NCI-H187 treated with DMSO at 0.1 percent for 48 hours (cell line): ENCODE results near the gene NFATC3.
"Not testable (repeated sequence)": the region's sequence is repeated elsewhere in the genome, so short reads cannot be mapped to it uniquely, and the experiment has no call there.

Experiments used
- DNase-seq: peaks from one replicate; lab custom pipeline; 2025; lab: John Stamatoyannopoulos, UW

Gene NFATC3

DNA sequence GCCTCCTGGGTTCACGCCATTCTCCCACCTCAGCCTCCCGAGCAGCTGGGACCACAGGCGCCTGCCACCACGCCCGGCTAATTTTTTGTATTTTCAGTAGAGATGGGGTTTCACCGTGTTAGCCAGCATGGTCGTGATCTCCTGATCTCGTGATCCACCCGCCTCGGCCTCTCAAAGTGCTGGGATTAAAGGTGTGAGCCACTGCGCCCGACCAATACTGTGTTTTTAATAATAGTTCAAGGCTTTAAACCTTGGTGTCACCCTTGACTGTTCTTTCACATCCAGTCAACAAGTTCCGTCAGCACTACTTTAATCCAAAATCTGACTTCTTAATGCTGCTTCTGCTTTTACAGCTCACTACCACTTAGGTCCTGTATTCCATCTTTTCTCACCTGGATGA is 33.8 kb downstream of the NFATC3 start:
- not testable (repeated sequence) for DNase-seq

DNA sequence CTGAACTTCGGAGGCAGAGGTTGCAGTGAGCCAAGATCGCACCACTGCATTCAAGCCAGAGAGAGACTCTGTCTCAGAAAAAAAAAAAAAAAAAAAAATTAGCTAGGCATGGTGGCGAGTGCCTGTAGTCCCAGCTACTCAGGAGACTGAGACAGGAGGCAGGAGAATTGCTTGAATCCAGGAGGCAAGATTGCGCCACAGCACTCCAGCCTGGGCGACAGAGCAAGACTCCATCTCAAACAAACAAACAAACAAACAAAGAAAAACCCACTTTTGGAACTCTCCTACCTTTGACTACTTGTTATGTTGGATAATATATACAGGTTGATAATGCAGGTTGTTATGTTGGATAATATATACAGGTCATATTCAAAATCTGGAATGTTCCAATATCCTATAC is 35.3 kb downstream of the NFATC3 start:
- DNase-seq = not testable (repeated sequence)

DNA sequence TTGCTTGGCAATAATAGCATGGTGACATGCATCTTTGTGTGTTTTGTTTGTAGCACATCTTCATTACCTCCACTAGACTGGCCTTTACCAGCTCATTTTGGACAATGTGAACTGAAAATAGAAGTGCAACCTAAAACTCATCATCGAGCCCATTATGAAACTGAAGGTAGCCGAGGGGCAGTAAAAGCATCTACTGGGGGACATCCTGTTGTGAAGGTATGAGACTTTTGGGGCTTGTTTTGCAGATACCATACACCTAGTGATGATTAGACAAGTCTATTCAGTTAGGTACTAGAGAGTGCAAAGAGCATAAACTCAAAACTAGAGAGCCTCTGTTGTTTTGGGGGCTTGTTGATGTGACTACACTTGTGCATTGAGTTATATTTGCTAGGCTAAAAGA is 41.2 kb downstream of the NFATC3 start:
- no peak for DNase-seq

DNA sequence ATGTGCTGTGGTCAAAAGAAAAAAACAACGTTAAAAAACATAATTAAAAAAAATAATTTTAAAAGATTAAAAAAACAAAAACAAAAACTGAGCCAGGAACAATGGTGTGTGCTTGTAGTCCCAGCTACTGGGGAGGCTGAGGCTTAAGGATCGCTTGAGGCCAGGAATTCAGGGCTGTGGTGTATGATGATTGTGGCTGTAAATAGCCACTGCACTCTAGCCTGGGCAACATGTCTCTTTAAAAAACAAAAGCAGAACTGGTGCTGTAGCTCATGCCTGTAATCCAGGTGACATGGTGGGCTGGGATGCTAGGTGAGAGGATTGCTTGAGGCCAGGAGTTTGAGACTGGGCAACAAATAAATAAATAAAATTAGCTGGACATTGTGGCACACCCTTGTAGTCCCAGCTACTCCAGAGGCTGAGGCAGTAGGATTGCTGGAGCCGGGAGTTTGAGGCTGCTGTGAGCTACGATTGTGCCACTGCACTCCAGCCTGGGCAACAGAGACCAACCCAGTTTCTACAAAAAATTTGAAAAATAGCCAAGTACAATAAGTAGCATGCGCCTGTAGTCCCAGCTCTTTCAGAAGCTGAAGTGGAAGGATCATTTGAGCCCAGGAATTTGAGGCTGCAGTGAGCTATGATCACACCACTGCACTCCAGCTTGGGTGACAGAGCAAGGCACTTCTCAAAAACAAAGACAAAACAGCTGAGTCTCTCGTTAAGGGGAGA is 43.6 kb downstream of the NFATC3 start:
- DNase-seq = no peak

DNA sequence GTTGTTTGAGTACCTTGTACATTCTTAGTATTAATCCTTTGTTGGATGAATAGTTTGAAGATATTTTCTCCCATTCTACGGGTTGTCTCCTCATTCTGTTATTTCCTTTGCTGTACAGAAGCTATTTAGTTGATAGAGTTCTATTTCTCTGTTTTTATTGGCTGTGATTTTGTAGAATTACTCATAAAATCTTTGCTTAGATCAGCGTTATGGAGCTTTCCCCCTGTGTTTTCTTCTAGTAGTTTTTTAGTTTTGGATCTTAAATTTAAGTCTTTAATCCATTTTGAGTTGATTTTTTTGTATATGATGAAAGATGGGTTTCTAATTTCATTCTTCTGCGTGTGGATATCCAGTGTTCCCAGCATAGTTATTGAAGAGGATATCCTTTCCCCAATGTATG is 45.4 kb downstream of the NFATC3 start:
- no peak for DNase-seq

DNA sequence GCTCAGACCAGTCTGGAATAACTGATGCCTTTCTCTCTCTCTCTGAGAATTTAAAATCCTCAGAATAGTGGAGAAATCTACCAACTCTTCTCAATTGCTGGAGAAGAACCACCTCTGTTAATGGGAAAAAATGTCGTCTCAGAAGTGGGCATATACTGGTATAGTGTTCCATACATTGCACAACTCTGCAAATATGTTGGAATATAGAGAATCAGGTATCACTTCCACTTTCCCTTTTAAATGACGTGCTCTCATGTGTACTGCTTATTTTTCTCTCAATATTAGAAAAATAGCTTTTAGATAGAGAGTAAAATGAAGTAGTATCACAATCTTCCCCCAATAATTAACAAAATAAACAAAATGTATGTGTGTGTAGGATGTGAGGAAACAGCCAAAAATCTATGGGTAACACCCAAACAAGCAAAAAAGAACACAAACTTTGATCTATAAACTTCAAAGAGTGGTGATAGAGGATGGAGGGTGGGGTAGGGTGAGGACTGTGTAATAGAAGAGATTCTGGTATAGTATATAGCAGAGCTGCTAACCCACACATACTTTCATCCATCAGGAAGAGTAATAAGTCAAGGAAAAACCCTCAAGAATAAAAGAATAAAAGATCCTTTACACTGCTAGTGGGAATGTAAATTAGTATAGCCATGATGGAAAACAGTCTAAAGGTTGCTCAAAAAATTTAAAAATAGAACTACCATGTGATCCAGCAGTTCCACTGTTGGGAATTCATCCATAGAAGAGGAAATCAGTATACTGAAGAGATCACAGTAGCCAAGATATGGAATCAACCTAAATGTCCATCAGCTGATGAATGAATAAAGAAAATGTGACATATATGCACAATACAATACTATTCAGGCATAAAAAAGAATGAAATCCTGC is 46.9 kb downstream of the NFATC3 start:
- DNase-seq = no peak

DNA sequence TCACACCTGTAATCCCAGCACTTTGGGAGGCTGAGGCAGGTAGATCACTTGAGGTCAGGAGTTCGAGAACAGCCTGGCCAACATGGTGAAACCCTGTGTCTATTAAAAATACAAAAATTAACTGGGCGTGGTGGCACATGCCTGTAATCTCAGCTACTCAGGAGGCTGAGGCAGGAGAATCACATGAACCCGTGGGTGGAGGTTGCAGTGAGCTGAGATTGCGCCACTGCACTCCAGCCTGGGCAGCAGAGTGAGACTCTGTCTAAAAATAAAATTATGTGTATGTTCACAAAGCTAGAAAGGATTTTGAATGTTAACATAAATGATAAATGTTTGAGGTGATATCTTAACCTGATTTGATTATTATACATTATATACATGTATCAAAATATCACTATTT is 47.8 kb downstream of the NFATC3 start:
- not testable (repeated sequence) for DNase-seq

DNA sequence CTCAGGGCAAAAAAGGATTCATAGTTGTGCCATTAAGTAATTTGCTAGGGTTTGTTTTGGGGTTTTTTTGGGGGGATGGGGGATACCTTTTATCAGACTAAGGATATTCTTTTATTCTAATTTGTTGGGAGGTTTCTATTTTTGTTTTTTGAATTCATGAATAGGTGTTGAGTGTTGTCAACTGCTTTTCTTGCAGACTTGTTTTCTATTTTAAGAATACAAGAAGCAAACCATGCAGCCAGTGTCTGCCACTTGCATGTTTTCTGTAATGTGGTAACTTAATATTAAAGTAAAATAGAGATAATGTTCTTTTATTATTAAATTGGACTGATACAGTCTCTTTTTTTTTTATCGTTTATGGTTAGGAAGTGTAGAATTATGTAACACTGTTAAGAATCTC is 49.5 kb downstream of the NFATC3 start:
- DNase-seq = no peak

DNA sequence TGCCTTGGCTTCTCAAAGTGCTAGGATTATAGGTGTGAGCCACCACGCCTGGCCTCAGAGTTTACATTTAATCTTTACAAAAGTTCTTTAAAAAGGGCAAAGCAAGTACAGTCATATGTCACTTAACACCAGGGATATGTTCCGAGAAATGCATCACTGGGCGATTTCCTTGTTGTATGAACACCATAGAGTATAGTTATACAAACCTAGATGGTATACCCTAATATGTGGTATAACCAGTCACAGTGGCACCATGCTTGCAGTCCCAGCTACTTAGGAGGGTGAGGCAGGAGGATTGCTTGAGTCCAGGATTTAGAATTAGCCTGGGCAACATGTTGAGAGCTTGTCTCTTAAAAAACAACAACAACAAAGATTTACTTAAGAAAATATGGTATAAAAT is 51.3 kb downstream of the NFATC3 start:
- DNase-seq = no peak

DNA sequence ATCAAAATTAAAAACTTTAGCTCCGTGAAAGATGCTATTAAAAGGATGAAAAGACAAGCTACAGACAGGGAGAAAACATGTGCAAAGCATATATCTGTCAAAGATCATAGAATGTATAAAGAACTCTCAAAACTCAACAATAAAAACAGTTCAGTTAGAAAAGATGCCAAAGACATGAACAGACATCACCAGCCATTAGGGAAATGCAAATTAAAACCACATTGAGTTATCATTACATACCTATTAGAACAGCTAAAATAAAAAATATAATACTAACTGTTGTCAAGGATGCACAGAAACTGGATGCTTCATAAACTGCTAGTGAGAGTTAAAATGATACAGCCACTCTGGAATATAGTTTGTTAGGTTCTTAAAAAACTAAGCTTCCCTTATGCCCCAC is 58.8 kb downstream of the NFATC3 start:
- DNase-seq = no peak

DNA sequence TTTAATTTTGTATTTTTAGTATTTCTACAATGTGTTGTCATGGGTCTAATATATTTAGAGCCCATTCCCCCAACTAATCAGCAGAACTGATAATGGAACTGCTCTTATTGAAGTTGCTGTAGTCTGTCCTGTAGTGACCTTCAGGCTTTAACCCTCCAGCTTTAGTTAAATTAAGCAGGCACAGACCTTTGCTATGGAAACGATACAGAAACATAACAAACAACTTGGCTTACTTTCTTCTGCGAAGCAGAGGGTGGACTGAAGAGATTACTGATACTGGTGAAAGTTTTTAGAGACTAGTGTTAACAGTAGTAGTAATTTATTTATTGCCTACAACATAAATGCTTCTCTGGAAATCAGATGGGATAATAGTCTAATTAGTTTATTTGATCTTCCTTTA is 61.4 kb downstream of the NFATC3 start:
- DNase-seq = no peak

DNA sequence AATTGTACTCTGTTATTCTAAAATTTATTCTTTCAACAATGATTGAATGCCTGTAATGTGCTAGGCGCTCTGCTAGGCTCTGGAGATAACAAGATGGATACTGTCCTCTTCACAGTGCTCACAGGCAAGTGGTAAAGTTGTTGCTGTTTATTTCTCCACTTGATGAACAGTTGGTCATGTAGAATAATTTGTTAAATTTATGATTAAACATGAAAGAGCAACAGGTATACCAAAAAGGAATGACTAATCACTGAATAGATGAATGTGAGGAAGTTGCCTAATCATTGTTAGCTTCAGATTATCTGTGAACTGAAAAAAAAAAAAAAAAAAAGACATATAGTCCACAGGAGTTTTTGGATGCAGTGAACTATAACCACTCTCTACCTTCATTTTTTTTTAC is 62.3 kb downstream of the NFATC3 start:
- no peak for DNase-seq

DNA sequence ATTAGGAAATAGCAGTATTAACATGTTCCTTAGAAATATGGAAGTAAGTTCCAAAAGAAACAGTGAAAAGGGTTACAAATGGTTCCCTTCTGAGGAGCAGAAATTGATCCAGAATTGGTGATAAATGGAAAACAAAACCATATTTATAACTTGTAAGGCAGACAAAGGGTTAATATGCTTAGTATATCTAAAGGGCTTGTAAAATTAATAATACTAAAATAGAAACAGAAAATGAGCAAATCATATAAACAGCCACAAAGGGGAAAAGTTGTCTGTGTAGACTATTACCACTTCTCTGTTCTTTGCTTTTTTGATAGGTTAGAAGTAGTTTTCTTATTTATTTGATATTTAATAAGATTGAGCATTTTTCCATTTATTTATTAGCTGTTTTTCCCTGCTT is 64.4 kb downstream of the NFATC3 start:
- DNase-seq = no peak

DNA sequence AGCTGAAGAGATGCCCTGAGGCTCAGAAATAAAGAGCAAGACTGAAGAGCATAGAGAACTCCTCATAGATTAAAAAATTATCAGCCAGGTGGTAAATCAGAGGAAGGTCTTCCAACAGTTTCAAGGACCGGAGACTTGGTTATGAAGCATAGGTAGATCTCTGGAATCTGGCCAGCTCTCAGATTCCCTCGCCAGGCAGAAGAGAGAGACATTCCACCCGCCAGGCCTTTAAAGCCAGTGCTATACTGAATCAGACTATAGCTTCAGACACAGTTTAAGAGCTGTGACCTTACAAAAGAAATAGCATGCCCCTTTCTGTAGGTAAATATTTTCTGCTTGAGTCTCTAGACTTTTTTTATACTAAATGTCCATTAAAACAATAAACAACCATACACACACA is 70.3 kb downstream of the NFATC3 start:
- DNase-seq = no peak

DNA sequence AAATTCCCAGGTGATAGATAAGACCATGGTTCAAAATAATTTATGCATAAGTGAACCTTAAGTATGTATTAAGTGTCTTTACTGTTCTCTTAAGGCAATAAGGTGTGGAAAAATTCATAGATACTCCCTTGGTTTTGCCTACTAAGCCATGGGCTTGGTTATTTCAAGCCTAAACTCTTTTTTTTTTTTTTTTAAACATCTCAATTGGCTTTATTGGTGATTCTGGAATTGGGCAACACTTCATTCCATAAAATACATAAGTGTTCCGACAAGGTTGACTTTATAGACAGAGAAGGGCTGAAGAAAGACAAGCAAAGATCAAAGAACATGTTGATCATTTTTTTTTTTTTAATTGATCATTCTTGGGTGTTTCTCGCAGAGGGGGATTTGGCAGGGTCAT is 77.2 kb downstream of the NFATC3 start:
- DNase-seq = no peak

DNA sequence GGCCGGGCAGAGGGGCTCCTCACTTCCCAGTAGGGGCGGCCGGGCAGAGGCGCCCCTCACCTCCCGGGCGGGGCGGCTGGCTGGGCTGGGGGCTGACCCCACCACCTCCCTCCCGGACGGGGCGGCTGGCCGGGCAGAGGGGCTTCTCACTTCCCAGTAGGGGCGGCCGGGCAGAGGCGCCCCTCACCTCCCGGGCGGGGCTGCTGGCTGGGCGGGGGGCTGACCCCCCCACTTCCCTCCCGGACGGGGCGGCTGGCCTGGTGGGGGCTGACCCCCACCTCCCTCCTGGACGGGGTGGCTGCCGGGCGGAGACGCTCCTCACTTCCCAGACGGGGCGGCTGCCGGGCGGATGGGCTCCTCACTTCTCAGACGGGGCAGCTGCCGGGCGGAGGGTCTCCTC is 78.1 kb downstream of the NFATC3 start:
- not testable (repeated sequence) for DNase-seq

DNA sequence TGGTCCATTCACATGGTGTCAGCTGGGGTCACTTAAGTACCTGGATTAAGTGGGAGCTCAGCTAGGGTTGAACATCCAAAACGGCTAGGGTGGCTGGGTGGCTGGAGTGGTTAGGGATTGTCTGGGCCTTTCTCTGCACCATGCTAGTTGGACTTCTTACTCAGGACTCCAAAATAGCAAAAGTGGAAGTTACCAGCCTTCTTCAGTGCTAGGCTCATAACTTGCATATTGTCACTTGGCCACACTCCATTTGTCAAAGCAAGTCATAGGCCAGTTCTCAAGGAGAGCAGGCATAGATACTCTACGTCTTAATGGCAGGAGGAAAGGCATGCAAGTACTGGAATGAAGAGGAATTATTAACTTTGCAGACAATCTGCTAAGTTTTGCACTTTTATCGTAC is 81.1 kb downstream of the NFATC3 start:
- DNase-seq = no peak

DNA sequence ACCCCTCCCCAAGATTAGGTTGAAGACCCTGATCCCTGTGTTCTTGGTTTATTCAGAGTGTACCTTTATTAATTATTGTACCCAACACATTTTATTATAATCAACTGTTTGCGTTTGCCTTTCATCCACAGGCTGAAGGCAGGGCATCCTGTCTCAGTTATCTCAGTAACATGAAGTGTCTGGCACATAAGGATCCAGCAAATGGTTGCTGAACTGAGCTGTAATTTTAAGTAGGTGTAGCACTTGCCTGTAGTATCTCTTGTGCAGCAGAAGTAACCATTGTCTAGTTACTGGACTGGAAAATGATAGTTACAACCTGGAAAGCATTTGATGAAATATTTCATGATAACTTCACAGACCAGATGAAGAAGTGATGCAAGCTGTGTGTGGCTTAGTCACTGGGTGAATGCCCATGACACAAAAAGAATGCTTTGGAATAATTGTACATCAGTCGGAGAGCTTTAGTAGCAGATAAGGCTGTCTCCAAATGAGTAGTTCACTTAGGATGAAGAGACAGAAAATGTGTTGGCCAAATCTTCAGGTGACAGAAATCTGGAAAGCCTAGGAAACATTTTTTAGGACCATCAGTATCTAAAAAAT is 94.1 kb downstream of the NFATC3 start:
- DNase-seq = no peak

DNA sequence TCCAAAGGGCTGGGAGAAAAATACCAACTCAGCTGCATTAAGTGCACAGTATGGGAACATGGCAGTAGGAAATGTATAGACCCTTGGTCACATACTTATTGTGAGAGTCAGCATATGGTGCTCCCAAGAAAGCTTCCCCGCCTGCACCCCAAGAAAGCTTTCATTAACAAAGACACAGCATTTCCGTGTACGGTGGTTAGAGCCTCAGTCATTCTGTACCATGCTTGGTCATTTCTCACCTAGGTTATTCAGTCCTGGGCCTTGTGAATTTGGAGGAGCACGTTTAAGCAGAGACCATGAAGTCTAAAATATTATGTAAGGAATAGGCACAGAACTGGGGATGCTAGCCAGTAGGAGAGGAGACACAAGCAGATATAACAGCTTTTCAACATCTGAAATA is 94.7 kb downstream of the NFATC3 start:
- DNase-seq = no peak

DNA sequence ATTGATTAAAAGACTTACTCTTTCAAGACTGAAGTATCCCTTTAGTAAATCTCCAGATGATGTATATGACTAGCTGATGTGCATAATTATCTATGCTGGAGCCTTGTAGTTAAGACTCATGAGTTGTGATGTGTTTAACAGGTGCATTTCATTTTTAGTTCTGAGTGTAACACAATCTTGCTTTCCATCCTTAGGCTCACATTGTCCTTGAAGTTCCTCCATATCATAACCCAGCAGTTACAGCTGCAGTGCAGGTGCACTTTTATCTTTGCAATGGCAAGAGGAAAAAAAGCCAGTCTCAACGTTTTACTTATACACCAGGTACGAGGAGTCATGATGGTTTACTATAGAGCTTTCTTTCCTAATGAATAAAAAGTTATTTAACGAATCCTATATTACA is 97.9 kb downstream of the NFATC3 start:
- no peak for DNase-seq

DNA sequence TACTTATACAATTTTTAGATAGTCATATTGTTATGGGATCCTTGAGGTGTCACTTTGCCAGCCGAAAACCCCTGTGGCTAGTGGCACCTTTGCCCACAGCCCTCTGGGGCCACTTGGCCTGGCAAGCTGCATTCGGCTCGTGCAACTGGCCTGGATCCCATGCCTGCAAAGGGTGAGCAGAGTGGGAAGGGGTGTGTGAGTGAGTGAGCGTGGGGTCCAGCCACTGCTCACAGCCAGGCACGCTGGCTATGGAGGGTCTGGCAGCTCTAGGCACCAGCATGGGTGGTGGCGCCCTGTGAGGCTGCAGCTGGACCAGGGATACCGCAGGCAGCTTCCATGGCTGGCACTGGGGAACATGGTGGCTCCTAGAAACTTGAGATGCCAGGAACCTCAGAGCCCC is 101.7 kb downstream of the NFATC3 start:
- DNase-seq = no peak

DNA sequence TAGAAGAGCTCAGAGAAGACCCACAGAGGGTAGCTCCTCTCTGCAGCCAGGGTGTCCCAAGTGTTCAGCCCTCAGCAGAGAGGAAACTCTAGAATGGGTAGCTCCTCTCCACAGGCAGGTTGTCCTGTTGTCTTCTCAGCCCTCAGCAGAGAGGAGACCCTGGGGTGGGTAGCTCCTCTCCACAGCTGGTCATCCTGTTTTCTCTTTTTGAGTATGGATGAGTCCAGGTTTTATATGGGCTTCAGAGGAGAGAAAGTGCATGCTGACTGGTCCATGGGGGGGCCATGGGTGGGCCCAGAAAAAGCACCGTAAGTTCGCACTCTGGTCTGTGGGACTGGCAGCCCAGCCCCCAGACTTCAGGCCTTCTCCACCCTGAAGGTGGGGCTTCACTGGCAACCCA is 102.3 kb downstream of the NFATC3 start:
- no peak for DNase-seq

DNA sequence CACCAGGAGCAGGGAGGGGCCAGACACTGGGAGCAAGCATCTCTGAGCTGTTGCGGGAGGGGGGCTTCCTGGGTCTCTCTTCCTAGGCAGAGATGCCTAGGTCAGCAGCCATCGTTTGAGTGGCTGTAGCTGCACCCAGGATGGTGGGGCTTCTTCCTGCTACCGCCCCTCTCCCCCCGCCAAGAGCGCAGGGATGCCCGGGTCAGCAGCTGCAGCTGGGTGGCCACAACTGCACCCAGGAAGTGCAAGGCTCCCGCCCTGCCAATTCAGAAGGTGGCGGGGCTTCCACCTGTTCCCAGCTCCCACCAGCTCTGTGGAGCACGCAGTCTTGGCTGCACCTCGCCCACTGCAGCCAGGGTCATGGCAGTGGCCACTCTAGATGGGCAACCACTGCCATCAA is 103.0 kb downstream of the NFATC3 start:
- no peak for DNase-seq
